K562 (cell line): Measurements from ENCODE around the gene GAD1. TPM values are rescaled to one million over a fixed set of nuclear protein-coding genes. Genes with fewer than 3 reads are reported as not detected.

ENCODE experiments used
- EGR1 ChIP-seq: fragments of 450-650 bp; conservative IDR thresholded peaks from 2 replicates; pipeline ENCODE4 v1.6.1; 2017; ENCODE audit warnings: mild to moderate bottlenecking
- FOXM1 ChIP-seq, 2 experiments: fragments of 450-650 bp in 1 of 2; sonication (generic) in 1 of 2; formaldehyde crosslinking in 1 of 2; IDR thresholded peaks; 2 replicates each; pipeline versions ENCODE4 v1.6.1 to v1.9.0; 2017 to 2022; ENCODE audit warnings: low read depth in 2 of 2, mild to moderate bottlenecking in 2 of 2, missing genetic modification reagents in 1 of 2, moderate library complexity in 1 of 2
- HNRNPUL1 ChIP-seq: fragments of 200-400 bp; formaldehyde crosslinking; IDR thresholded peaks from 2 replicates; pipeline ENCODE4 v1.6.1; 2017; ENCODE audit warnings: low read length
- HOXB6 ChIP-seq: fragments of 250-450 bp; sonication (Bioruptor Pico); IDR thresholded peaks from 2 replicates; pipeline ENCODE4 v1.5.1; 2022; ENCODE audit warnings: mild to moderate bottlenecking, borderline replicate concordance
- NFXL1 ChIP-seq: fragments of 450-650 bp; formaldehyde crosslinking; IDR thresholded peaks from 2 replicates; pipeline ENCODE4 v1.4.0; 2021; ENCODE audit warnings: mild to moderate bottlenecking
- OTX1 ChIP-seq: fragments of 450-650 bp; formaldehyde crosslinking; IDR thresholded peaks from 2 replicates; pipeline ENCODE4 v1.4.0; 2022; ENCODE audit warnings: mild to moderate bottlenecking
- POLR2AphosphoS2 ChIP-seq: IDR thresholded peaks from 2 replicates; pipeline ENCODE4 v1.6.1; 2012; ENCODE audit warnings: low read length, improper control_type of control experiment
- POLR2H ChIP-seq: IDR thresholded peaks from 2 replicates; pipeline ENCODE4 v1.6.1; 2016; ENCODE audit warnings: missing genetic modification characterization, low read depth, mild to moderate bottlenecking, control low read depth, missing compliant biosample characterization, moderate library complexity
- SMAD4 ChIP-seq: fragments of 250-450 bp; sonication (Bioruptor Pico); conservative IDR thresholded peaks from 2 replicates; pipeline ENCODE4 v1.8.0; 2021; ENCODE audit warnings: inconsistent platforms, mild to moderate bottlenecking, moderate library complexity
- polyA plus RNA-seq, 8 experiments: library from polyadenylated mRNA; depleted of rRNA in 4 of 8; stranded (reverse) in 5 of 8; unstranded in 3 of 8; fragments of >200 nt; fragmentation: Nextera tagmentation in 2 of 8; fragmentation: Illumina TruSeq in 1 of 8; extraction: Ambion mirVana in 2 of 8; extraction: Trizol in 1 of 8; gene quantifications; 2 replicates each; pipeline versions ENCODE4 v1.2.1 to v1.2.3, GENCODE V29; 2011 to 2014; ENCODE audit warnings: inconsistent platforms in 1 of 8, missing spikeins in 1 of 8
- total RNA-seq, 7 experiments: library from RNA; depleted of rRNA in 6 of 7; stranded (reverse); fragments of >200 nt in 6 of 7; fragmentation: Illumina TruSeq in 2 of 7; extraction: Trizol in 2 of 7; gene quantifications; 2 replicates each; pipeline versions ENCODE4 v1.2.1 to v1.2.3, GENCODE V29; 2011 to 2021; ENCODE audit warnings: low replicate concordance in 1 of 7
- TF ChIP-seq, protein P1 (sequence below), 2 experiments: fragments of 450-650 bp; formaldehyde crosslinking in 1 of 2; IDR thresholded peaks; 2 replicates each; pipeline versions ENCODE4 v1.4.0 to v1.6.1; 2014 to 2020; ENCODE audit warnings: mild to moderate bottlenecking in 2 of 2, borderline replicate concordance in 1 of 2, low read depth in 1 of 2

The GAD1 gene
- total and polyA plus RNA-seq, 9 of the 15 experiments (the other 6 are each of a cell fraction or from before 2014, with no cell fraction given), result 2.7 to 29.1 (median 15.7) TPM

DNA sequence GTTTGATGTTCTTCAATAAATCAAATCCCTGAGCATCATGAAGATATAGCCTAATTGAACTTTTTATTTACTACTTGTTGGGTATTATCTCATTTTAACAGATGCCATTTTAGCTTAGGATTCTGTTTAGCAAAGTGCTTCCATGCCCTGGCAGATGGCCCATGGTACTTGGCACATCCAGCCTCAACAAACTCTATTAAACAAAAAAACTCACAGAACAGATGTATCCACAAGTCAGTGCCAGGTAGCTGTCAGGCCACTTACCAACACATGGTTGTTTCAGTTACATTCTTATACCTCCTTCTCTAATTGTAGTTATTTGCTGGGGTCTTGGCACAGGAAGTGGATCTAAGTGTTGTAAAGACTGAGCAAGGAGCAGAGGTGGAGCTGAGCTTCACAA lies 29.6 kb downstream of the GAD1 start (continued):
- no peak for TF ChIP-seq HNRNPUL1
- TF ChIP-seq FOXM1 (IDR thresholded peaks at IDR 0.05; ENCODE audit: low read depth), result no peak
- TF ChIP-seq FOXM1 (CRISPR knock-in tag; IDR thresholded peaks at IDR 0.05; ENCODE audit: low read depth), result no peak
- TF ChIP-seq OTX1 (CRISPR knock-in tag), result no peak
- TF ChIP-seq SMAD4 (CRISPR knock-in tag), result no peak
- TF ChIP-seq HOXB6 (CRISPR knock-in tag), result no peak
- TF ChIP-seq POLR2AphosphoS2, result no peak
- TF ChIP-seq, protein P1, sequence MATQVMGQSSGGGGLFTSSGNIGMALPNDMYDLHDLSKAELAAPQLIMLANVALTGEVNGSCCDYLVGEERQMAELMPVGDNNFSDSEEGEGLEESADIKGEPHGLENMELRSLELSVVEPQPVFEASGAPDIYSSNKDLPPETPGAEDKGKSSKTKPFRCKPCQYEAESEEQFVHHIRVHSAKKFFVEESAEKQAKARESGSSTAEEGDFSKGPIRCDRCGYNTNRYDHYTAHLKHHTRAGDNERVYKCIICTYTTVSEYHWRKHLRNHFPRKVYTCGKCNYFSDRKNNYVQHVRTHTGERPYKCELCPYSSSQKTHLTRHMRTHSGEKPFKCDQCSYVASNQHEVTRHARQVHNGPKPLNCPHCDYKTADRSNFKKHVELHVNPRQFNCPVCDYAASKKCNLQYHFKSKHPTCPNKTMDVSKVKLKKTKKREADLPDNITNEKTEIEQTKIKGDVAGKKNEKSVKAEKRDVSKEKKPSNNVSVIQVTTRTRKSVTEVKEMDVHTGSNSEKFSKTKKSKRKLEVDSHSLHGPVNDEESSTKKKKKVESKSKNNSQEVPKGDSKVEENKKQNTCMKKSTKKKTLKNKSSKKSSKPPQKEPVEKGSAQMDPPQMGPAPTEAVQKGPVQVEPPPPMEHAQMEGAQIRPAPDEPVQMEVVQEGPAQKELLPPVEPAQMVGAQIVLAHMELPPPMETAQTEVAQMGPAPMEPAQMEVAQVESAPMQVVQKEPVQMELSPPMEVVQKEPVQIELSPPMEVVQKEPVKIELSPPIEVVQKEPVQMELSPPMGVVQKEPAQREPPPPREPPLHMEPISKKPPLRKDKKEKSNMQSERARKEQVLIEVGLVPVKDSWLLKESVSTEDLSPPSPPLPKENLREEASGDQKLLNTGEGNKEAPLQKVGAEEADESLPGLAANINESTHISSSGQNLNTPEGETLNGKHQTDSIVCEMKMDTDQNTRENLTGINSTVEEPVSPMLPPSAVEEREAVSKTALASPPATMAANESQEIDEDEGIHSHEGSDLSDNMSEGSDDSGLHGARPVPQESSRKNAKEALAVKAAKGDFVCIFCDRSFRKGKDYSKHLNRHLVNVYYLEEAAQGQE (IDR thresholded peaks at IDR 0.05; ENCODE audit: borderline replicate concordance), result no peak
- TF ChIP-seq, protein P1 (CRISPR knock-in tag; IDR thresholded peaks at IDR 0.05; ENCODE audit: low read depth), result no peak
- no peak for TF ChIP-seq EGR1
- TF ChIP-seq POLR2H (tag), result no peak
- no peak for TF ChIP-seq NFXL1 (CRISPR knock-in tag)
